ENCODE results near the gene FLT3.
A peak's percentile ranks its signal among the peaks of the same experiment; 100 is the strongest.

The FLT3 gene

DNA sequence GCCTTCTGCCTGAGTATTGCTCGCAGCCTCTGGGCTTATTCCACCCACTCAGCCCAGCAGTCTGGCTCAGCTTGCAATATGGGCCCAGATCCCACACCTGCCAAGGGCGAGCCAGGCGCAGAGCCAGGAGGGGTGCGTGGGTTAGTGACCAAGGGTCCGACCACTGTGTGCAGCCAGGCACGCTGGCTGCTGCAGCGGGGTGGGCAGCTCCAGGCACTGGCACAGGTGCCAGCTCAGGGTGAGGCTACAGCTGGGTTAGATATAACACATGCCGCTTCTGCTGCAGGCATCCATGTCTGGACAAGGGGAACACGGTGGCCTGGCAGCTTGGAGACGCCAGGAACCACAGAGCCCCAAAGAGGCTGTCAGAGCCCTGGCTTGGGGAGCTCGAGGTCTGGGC is 99.3 kb downstream of the FLT3 start:
- no peak for DNase-seq

DNA sequence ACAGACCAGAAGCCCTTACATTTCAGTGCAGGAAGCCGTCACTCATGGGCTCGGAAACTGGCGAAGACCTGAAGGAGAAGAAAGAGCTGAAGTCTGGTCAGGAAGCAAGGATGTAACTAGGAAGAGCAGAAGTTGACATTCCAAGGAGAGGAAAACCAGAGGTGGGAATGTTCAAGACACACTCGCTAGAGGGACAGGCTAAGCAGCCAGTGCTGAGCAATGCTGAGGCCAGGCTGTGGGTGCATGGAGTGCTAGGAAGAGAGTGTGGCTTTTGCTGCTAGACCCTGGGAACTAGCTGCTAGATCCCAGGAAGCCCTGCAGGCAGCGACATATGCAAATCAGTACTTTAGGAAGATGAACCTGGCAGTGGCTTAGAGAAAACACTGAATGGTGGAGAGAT is 99.8 kb downstream of the FLT3 start:
- DNase-seq, result no peak

DNA sequence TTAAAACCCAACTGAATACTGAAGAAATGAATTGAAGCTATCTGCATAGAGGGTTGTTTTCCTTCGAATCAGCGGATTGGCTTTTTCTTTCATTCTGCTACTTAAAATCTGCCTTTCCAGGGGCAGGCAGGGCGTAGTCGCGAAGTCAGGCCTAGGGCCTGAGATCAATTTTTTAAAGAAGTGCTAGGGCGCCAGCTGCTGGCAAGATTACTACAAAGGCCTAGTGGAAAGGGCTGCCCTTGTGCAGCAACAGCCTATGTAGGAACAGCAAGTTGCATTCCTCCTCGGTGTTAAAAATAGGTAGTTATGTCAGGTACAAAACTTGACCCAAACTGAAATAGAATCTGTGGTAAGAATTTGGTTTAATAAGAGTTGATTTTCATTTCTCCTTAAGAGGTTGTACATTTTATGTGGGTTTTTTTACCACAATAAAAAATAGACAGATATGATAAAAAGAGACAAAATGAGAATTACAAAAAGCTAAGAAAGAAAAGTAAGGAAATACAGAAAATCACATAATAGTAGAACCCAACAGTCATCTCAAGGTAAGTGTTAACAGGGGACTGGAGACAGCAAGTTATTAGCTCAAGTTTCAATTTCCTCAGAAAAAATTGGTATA is 102.4 kb downstream of the FLT3 start:
- peak; percentile 49 to 51 for DNase-seq

DNA sequence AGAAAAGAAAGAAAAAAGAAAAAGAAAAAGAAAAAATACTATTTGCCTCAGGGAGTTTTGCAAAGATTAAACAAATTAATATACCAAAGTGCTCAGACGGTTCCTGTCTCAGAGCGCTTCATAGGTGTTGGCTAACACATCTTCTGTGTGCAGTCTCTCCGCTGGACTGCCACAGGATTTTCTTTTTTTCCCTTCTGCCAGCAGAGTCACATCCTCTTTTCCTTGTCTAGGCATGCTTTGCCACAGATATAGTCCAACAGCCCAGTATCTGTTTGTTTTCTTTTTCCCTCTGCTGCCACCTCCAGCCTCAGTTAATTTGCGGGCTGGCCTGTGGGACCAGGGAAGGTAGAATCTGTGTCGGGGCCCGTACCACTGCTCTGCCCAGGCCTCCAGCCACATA is 108.5 kb downstream of the FLT3 start:
- DNase-seq, result no peak

DNA sequence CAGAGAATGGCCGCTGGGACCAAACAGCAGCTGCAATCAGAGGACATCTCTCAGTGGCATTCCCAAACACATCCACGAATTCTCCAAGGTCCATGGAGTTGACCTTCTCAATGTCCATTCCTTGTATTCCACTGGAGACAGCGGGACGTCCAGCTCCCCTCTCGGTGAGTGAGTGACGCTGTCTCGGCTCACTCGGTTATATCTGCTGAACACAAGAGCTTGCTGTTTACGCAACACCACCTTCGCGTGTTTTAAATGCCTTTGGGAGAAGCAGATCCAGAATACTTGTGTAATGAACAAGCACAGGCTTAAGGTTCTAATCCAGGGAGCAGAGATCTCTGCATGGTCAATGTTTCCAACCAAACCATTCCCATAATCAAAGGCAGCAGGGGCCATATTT is 111.9 kb downstream of the FLT3 start, which contains the start of gene URAD:
TSS of gene URAD (minus strand) at position 174 of the 400 bp plus-strand sequence. CDS start at position 118, 56 bp downstream.
- no peak for DNase-seq

DNA sequence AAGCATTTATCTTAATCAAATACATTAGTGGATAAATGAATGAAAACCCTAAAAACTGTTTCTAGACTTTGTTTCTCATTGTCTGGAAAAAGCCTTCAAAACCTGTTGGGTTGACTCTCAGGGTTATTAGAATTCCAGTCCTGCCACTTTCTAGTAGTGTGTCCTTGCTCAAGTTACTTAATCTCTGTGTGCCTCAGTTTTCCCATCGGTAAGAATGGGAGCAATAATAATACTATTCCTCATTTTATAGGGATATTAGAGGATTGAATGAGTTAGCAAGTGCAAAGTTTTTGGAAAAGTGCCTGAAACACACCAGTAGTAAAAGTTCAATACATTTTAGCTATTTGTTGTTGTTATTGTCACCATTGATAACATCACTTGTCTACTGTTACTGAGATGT is 114.8 kb downstream of the FLT3 start:
- DNase-seq, result no peak

DNA sequence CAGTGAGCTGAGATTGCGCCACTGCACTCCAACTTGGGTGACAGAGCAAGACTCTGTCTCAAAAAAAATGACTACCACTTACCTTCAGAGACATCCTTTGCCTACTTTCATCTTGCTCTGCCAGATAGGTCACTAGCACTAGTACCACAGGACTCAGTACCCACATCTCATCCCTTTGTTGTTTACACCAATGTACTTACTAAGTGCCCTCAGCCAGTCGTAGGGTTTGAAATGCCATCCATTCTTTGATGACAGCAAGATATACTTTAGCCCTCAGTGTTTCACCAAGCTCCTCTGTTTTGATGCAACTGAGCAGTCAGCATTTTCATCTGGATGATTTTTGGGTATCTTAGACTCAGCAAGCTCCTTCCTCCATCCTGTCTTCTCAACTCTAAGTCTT is 118.0 kb downstream of the FLT3 start:
- DNase-seq, result no peak

DNA sequence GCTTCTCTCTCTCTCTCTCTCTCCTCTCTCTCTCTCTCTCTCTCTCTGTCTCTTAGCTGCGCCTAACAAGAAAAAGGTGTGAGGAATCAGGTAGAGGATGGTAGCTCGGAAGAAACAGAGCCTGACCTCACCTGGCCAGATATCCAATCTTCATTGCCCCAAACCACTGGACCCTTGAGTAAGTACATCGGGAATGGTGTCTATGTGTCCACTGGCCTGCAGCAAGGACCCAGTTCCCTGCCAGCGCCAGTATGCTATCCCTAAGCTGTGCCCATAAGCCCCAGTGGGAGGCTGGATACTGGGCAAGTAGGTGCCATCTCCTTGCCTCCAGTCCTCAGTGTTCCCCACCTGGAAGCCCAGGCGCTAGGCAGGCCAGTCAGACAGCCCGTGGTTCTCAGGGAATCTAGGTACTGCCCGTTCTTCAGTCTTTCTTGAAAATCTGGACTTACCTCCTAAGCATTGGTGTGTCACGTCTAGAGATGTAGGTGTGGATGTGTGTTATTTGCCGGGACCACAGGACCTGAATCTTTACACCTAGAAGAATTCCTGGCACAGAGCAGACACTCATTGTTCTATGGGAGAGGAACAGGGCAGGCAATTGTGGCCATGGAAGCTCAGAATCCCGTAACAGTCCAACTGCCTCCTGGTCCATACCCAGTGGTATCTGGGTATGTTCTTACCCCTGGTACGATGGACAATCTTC is 119.2 kb downstream of the FLT3 start:
- DNase-seq, result no peak

DNA sequence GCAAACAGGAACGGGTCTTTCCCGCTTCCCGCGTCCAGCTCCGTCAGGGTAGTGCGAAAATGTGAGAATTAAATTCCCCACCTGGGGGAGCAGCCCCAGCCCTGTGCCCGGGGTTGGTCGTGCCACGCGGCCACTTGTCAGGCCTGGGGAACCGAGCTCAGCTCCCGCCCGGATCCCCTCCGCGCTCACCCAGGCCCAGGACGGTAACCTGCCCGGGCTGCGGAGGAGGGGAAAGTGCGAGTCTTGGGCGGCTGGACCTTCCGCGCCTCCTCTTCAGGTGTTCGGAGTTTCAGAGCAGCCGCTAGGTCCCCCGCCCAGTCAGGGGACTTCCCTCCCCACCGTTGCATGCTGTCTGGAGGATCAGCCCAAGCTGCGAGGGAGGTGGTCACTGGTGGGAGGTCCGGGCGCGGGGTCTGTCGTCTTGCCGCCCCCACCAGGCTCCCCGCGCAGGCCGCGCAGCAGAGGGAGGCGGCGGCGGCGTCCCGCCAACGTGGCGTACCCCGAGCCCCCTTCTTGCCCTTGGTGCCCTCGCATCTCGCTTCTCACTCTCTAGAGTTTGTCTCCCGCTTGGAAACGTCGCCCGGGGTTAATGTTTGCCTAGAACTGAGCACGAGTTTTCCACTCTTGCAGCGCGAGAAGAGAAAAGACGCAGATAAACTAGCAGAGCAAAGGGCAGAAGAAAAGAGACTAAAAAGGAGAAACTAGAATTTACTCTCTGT is 119.9 kb downstream of the FLT3 start:
- no peak for DNase-seq

DNA sequence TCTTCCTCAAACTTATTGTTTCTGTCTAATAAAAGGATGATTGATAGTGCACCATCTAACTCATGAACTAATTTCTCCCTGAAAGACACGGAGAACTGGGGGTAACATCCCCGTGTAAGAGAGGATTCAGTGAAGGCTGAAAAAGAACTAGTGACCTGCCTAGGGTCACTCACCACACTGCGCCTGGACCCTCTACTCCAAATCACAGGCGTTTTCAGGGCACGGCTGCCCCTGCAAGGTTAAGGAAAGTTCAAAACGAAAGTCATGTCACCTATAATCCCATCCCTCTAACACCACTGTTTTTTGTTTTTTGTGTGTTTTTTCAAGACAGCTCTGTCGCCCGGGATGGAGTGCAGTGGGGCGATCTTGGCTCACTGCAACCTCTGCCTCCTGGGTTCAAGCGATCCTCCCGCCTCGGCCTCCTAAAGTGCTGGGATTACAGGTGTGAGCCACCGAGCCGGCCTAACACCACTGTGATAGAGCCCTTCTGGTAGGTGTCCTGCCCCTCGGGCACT is 120.6 kb downstream of the FLT3 start:
- DNase-seq, result no peak

DNA sequence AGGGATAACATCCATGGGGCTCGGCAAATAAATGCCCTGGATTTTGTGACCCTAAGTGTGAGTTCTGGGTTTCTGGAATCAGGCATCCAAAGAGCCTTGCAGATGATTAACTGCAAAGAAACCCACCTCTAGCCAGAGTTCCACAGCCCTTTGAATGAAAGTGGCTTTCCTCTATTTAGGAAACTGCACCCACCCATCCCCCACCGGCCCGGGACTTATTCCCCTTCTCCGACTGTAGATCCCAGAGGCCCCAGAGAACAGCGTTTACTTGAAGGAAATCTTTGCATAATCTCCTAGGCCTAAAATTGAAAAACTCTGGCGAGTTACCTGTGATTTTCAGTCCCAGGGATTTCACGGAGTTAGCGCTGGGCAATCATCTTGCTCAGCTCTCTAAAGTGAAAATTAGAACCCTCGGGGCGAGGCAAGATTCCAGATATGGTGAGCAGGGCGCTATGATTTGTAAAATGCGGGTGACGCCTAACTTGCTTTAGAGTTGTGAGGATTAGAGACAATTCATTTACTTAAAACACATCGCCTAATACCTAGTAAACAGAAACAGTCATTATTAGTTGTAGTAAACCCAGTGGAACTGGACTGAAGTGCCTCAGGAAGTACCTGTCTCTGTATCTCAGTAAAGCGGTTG is 121.3 kb downstream of the FLT3 start:
- no peak for DNase-seq

DNA sequence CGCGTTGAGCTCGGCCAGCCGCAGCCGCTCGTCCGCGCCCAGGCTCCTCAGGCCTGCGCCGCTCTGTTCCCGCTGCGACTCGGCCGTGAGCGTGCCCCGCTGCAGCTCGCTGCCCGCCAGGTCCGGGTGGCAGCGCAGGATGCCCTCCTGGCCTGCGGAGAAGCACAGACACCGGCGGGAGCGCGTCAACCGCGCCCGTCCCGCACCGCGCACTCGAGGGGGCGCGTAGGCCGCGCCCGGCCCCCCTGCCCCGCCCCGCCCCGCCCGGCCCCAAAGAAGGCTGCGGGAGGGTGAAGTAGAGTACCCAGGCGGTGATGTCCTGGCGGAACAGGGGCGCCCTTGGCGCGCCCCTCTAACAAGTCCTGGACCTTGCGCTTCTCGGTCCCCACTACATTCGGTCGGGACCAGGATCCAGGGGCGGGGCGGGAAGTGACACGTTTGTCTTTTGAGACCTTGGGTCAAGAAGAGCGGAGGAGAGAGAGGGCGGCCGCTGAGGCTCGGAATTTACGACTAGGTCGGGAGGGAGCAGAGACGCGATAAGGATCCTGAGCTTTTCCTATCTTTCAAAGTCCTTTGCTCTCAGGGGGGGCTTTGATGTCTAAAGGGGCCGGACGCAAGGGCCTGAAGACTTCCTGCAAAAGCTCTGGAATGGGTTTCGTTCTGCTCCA is 121.9 kb downstream of the FLT3 start:
- DNase-seq, result no peak

DNA sequence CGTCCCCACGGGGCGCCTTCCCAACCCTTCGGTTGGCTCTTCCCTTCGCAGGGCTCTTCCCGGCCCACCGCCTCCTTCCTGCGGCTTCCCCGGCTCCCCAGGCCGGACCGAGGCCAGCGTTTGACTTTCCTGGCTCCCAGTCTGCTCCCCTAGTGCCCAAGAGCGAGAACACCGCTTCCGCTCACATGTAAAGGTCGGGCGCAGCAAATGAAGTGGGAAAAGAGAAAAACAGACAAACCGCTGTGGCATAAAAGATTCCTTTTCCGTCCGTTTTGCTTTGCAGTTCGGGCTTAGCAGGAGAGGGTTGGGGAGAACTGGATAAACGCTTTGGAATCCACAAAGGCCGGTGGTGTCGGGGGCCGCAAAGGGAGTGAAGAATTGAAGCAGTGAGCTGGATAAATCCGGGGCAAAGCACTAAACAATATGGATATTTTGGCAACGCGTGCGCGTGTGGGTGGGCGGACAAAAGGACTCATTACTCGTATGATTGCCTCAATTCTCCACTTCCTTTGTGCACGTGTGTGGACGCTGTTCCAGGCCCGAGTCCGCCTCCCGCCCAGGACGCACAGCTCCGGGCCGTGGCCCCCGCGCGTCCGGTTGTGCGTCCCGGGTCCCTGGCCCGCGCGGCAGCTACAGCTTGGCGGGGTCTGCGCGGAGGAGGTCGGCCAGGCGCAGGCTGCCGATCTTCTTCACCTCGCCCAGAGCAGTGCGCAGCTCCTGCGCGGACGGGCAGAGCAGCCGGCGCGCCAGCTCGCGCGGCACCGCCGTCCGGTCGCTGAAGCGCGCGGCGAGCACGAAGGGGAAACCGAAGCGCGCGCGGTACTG is 122.7 kb downstream of the FLT3 start:
- no peak for DNase-seq

DNA sequence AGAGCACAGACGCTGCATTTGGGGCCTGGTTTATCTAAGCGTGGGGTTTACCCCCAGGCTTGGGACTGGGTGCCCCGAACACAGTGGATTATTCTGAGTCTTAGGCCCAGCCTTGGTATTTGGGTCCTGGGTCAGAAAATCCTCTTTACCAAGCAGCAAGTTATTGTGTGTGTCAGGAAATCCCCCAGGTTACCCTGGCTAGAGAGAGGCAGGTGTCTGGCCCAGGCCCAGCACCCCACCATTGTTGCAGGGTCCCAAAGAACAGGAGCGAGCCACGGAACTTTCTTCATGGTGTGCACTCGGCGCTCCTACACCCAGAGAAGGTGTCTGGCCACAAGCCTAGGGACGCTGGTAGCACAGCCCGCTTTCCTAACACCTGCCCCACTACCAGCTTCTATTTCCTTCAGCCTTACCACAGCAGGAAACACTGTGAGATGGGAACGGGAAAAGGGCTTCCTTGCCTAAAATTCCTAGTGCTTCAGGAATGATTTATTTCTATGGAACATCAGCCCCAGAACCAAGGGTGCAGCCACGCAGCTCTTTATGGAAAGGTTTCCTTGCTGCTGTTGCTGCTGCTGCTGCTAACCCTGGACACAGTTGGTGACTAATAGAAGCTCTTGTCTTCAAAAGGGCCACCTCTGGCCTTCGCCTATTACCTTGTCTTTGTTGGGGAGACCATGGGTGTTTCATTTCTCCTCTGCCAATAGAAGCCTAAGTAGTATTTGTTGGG is 123.8 kb downstream of the FLT3 start:
- DNase-seq, result no peak

DNA sequence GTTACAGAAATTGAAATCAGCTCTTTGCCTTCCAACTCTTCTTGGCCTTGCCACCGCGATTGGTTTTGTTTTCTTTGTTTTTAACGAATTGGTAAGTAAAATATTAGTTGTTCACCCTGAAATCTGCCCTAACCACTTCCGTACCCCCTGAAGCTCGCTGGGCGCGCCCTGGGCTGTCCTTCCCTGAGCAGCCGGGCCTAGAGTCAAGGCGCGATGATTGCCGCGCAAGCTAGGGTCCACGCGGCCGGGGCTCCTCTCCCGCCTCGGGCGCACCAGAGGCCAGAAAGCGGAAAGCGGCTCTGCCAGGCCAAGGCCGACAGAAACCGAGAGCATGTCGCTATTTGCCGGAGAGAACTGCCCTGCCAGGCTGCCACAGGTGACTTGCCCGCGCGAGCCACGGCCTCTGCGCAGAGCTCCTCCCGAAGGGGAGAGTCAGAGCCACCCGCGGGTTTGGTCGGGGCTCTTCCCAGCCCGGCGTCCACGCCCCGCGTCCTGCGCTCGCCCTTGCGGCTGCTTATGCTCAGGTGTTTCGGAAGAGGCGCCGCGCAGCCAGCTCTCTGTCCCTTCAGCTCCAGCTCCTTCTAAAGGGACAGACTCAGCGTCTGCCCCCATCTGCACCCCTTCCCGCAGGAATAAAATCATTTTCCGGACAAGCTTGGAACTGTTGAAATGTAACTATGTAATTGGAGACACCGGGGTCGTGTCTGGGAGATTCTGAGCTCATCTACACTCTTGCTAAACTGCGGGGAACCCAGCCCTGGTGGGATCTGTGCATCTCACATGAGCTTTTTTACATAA is 124.6 kb downstream of the FLT3 start:
- DNase-seq, result no peak

DNA sequence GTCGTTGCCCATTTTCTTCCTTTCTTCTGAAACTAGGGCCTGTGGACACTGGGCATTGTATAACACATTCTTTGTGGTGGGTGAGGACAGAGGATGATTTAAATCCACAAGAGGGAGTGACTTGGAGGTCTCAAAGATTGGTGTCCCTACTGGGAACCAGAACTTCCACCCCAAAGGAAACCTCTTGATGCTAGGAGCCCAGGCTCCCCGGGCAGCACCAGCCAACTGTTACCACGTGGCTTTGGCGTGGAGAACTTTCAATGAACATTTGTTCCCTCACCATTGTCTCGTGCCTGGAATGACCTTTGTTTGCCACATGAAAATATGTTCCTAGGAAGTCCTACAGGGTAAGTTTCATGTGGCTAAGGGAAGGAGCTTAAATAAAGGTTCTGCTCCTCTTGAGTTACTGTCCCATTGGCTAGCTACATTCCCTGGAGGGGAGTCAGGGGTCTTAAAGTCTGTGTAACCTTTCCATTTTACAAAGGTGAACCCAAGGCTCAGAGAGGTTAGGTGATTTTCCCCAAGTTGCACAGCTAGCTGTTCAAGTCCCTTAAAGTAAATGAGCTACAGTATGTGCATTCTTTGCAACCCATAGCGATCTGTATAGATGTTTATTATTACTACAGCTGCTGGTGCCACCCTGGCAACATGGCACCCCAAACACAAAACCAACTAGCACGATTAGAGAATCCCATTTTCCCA is 126.3 kb downstream of the FLT3 start:
- no peak for DNase-seq

DNA sequence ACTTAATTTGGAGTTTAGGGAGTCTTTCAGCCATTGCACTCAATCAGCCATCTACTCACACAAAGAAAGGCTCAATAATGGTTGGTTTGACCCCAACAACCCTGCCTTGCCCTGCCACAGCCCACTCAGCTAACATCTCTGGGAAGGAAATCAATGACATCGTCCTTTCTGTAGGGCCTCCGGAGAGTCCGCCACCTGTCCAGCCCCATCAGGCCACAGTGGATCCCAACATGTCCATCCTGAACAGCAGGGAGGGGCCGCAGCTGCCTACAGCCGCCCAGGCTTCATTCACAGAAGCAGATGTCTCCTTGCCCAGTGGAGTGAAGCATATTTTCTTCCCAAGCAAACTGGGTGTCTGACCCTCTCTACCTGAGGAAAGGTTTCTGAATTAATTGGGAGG is 127.1 kb downstream of the FLT3 start:
- no peak for DNase-seq

DNA sequence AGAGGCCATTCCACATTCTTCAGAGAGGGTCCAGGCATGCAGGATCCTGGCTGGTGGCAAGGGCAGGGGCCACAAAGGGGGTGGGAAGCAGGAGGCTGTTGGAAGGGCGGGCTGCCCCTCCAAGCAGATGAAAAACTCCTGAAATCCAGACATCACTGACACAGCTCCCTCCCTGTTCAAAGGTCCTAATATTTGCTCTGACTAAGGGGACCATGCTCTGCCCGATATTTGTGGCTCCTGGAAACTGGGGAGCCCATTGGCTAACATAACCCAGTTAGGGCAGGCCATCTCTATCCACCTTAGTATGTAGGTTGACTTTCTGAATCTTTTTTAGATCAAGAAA is 127.9 kb downstream of the FLT3 start:
- DNase-seq, result no peak

DNA sequence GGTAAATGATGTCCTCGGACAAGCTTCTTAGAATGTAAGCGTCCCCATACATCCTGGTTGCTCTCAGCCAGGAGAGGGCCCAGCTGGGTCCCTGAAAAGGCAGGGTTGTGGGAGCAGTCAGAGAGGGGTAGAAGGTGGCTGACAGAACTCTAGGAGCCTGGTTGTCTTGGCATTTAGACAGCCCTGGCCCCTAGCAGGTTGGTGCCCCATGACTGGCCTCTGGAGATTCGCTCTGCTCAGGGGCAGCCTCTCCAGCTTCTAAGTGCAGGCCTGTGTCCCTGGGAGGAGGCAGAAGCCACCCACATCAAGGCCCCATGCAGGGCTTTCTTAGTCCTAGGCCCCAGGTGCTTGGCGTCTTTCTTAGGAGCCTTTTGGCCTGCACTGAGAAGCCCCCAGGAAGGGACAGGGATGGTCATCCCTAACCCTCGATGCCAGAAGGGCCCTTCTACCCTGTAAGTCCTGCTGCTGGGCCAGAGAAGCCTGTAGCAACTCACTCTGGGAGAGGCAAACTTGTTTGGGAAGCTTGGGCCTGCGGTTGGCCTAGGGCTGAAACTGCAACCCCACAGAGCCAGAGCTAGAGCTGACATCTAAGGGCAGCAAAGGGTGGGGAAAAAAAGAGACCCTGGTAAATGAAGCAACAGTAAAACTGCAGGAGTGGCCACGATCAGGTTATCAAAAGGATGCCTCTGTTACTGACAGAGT is 128.4 kb downstream of the FLT3 start:
- no peak for DNase-seq
